HG03432 (cell line): ENCODE results near the gene CNTNAP2.
"Not testable (repeated sequence)": the region's sequence is repeated elsewhere in the genome, so short reads cannot be mapped to it uniquely, and the experiment has no call there.

Experiments
- ATAC-seq: cut with Tn5 transposase; IDR thresholded peaks from one replicate; pipeline ENCODE4 v1.9.1; 2021; ENCODE audit warnings: mild to moderate bottlenecking, moderate library complexity; ENCODE audit not compliant: unreplicated experiment

Gene CNTNAP2

DNA sequence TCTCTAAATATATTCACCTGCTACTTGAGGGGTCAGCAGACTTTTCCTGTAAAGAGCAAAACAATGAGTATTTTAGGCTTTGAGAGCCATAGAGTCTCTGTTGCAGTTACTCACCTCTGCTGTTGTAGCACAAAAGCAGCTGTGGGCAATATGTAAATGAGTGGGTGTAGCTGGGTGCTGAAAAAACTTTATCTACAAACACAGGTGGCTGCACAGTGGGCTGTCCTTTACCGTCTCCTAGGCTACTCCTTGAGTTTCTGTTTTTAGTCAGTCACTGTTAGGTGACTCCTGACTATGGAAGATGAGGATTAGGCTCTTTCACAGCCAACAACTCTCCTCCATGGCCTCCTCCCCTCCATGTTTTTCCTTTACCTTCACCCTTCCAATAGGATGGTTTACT, 2187.9 kb downstream of the CNTNAP2 start:
- ATAC-seq = peak; percentile 48

DNA sequence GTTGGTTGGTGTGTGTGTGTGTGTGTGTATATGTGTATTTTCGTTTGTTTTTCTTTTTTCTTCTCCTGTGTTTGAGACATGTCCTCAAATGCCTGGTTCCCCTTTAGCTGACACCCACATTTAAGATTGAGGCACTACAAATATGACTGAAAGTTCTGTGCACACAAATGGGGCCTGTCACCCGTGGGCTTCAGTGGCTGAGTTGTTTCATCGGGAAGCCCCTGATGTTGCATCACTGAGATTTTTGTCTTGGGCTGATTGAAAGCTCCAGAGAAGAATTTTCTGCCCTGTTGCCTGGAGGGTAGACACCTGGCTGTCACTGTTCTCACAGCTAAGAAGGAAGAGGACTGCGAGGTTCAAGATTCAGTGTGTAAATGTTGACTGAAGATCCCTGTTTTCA, 2190.2 kb downstream of the CNTNAP2 start:
- ATAC-seq = peak; percentile 66

DNA sequence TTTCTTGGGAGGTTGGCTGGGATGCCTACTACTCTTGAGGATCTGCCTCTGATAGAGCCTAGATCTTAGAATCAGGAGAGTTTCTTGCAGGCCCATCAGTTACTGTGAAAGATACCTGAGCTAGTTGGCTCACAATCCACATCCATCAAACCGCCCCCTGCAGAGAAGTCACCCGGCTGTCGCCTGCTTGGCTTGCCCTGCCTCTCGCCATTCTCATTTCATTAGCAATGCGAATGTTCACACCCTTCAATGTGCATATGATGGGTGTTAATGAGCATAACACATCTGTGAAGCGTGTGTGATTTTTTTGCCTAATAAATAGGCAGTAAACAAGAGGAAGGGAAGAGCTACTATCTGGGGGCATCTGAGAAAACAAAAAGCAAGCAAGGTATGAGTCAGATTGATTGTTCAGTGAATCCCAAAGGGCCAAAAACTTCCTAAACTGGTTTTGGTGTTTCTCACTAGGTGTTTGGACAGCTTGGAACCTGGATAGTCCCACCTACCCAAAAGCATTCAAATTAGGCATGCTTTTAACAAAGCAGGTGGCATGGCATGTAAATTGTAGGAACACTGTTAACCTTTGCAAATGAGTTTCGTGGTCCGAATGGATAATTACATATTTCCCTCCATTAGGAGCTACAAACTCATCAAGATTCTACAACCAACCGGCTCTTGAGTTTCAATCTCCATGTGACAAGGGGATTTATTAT, 2201.7 kb downstream of the CNTNAP2 start:
- no peak for ATAC-seq

DNA sequence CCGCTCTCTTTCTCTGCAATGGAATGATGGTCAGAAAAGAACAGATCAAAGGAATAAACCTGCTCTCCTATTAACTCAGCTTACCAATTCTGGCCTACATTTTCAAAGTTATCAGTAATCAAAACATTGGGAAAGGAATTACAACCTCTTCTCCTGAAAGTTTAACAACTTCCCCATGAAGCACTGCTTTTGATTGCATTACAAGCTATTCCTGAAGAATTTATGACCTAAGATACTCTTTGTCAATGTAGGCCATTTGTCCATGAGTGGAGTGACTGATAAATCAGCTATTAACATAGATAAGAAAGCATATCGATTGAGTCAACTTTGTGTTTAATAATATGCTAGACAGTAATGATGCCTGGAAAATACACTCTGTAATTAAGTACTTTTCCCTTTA, 2202.2 kb downstream of the CNTNAP2 start:
- ATAC-seq = no peak

GRCh38 chr7:148319316-148319808, 2202.8 kb downstream of the CNTNAP2 start:
- ATAC-seq = no peak

GRCh38 chr7:148325208-148325607, 2208.6 kb downstream of the CNTNAP2 start:
- ATAC-seq = no peak

DNA sequence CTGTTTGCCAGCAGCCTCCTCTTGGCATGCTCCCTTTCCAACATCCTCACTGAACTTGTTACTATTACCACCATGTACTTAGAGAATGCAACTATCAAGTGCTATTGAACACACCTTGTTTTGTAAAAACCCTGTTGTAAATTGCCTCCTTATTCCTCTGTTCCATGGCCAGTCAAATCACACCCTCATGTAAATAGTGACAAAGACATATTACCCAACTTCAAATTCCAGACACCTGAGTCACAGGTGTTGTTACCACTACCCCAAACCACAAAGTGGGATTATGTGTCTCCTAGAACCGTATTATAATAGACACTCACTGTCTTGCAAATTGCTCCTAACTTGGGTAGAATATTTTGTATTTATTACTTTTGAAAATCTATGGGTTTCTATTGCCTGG, 2210.8 kb downstream of the CNTNAP2 start:
- ATAC-seq = no peak

- ATAC-seq = no peak
These were observed 2212.3 kb downstream of the CNTNAP2 start for GRCh38 chr7:148328906-148329305.

- ATAC-seq = no peak
These were observed 2213.7 kb downstream of the CNTNAP2 start for GRCh38 chr7:148330124-148330818.

GRCh38 chr7:148330822-148331221, 2214.2 kb downstream of the CNTNAP2 start:
- ATAC-seq = no peak

DNA sequence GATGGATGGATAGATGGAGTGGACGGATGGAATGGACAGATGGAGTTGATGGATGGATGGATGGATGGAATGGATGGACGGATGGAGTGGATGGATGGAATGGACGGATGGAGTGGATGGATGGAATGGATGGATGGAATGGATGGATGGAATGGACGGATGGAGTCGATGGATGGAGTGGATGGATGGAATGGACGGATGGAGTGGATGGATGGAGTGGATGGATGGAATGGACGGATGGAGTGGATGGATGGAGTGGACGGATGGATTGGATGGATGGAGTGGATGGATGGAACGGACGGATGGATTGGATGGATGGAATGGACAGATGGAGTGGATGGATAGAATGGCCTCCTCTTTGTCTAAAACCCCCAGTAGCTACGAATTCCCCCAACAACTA, 2214.9 kb downstream of the CNTNAP2 start:
- not testable (repeated sequence) for ATAC-seq

- no peak for ATAC-seq
These were observed 2215.9 kb downstream of the CNTNAP2 start for GRCh38 chr7:148332191-148333186.

- no peak for ATAC-seq
These were observed 2217.9 kb downstream of the CNTNAP2 start for GRCh38 chr7:148334441-148334956.

GRCh38 chr7:148334959-148335577, 2218.5 kb downstream of the CNTNAP2 start:
- no peak for ATAC-seq

GRCh38 chr7:148335790-148336189, 2219.2 kb downstream of the CNTNAP2 start:
- no peak for ATAC-seq

DNA sequence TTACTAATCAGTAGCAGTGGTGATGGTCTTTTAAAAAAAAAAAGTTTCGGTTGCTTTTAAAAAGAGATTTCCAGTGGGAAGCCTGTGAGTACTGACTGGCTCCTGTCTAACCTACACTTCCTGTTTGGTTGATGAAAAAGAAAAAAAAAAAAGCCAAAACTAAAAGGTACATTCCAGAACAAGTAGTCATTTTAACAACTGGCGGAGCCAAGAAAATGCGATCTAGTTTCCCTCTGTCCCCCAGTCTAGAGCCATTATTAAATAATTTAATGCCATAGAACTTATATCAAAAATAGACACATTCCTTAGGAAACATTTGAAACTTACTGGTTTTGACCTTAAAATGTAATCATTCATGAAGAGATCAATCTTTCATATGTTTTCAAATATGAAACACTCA, 2219.8 kb downstream of the CNTNAP2 start:
- ATAC-seq = no peak

DNA sequence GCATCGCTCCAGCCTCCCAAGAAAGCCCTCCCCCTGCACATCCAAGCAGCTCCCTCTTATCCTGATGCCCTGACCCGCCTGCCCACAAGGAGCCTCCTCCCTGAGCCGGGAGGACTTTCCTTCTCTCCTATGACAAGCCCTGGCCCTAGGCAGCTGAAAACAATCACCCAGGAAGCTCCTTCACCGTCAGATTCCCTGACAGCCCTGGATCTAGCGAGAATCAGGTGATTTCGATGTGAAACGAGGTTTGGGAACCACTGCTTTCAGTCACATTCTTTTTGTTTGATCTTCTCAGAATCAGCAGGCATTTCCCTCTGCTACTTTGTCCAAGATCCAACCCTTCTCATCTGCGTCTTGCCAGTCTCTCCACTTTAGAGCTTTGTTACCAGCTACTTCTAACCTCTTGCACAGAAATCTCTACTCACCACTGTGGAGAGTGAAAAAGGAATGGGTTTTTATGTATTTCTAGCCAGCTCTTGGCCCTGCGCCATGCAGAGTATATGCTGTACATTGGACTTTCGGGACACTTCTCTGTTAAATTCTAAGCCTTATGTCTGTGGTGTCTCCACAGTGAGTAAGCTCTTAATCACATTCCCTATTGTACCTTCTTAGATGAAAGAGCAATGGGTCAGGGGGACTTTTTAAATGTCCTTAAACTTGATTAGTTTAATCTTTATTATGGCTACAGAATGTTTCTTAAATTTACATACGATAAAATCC, 2220.8 kb downstream of the CNTNAP2 start:
- ATAC-seq = no peak

GRCh38 chr7:148337995-148338747, 2221.6 kb downstream of the CNTNAP2 start:
- no peak for ATAC-seq
